ENCODE data around the gene PDE4D. TPM values are rescaled to one million over a fixed set of nuclear protein-coding genes. Genes with fewer than 3 reads are reported as not detected.
"Not testable (repeated sequence)": the region's sequence is repeated elsewhere in the genome, so short reads cannot be mapped to it uniquely, and the experiment has no call there.

PDE4D gene
- total and polyA plus RNA-seq, 11 donors, result 5.2 to 68.3 (median 42.1) TPM

- Histone ChIP-seq H3K4me1 (peaks cover 0 to 4% (median 0%) of the 10 kb centered on the region in 12 donors), H3K36me3 (no peaks in the 10 kb centered on the region), H3K4me3 (peak overlapping the region in 1 of 12 donors; percentile 14), H3K27ac (peak overlapping the region in 8 of 12 donors; percentile 16 to 66 (median 44)), H3K27me3 (peaks cover 0 to 4% (median 0%) of the 10 kb centered on the region in 9 donors), H3K9me3 (no peaks in the 10 kb centered on the region)
- 34 to 45% (median 39%) methylated on average over 2 of the region's 2 CpGs for WGBS, 4 donors
- peak in 1 of 4 donors; percentile 81 for ATAC-seq
- DNase-seq, result no peak
- TF ChIP-seq CTCF (IDR thresholded peaks at IDR 0.05) (no peak), POLR2A (IDR thresholded peaks at IDR 0.05) (no peak)
- intact Hi-C loops (cut with DNase I), result loop anchor here in 7 of 10 donors (5.0 to 10.0 kb wide), 6 partner anchors 115 to 915 kb away; no protein-coding TSS in a partner anchor
Observed at GRCh38 chr5:59789894-59790293, 103.6 kb downstream of the PDE4D start.

GRCh38 chr5:59789197-59789596, 104.3 kb downstream of the PDE4D start:
- Histone ChIP-seq H3K4me1 (peaks cover 0 to 4% (median 0%) of the 10 kb centered on the region in 12 donors), H3K27ac (peak overlapping the region in 2 of 12 donors; percentile 17 to 62), H3K36me3 (no peaks in the 10 kb centered on the region), H3K27me3 (peaks cover 0 to 4% (median 0%) of the 10 kb centered on the region in 9 donors), H3K9me3 (no peaks in the 10 kb centered on the region), H3K4me3 (no peak overlapping the region)
- no peak for ATAC-seq
- intact Hi-C loops (cut with DNase I), result no loop called here
- TF ChIP-seq CTCF (IDR thresholded peaks at IDR 0.05) (no peak), POLR2A (IDR thresholded peaks at IDR 0.05) (no peak)
- WGBS, 4 donors, result 66 to 84% (median 76%) methylated on average over 2 of the region's 2 CpGs
- DNase-seq, result no peak

- Histone ChIP-seq H3K27me3 (peaks cover 0 to 4% (median 0%) of the 10 kb centered on the region in 9 donors), H3K4me3 (no peak overlapping the region), H3K36me3 (no peaks in the 10 kb centered on the region), H3K9me3 (no peaks in the 10 kb centered on the region), H3K4me1 (peaks cover 0 to 4% (median 0%) of the 10 kb centered on the region in 12 donors), H3K27ac (peak overlapping the region in 1 of 12 donors; percentile 17)
- TF ChIP-seq POLR2A (IDR thresholded peaks at IDR 0.05), result no peak
- no peak for TF ChIP-seq CTCF (IDR thresholded peaks at IDR 0.05)
- ATAC-seq (no peak), DNase-seq (no peak)
- 81 to 86% (median 84%) methylated on average over 6 of the region's 6 CpGs for WGBS, 4 donors
- intact Hi-C loops (cut with DNase I), result no loop called here
Observed at GRCh38 chr5:59786334-59786805, 107.2 kb downstream of the PDE4D start.

- no peaks in the 10 kb centered on the region for H3K36me3 ChIP-seq
- 91 to 96% (median 93%) methylated on average over 5 of the region's 5 CpGs for WGBS, 4 donors
Observed at GRCh38 chr5:59785676-59786333, 107.7 kb downstream of the PDE4D start.

GRCh38 chr5:59784708-59785107, 108.8 kb downstream of the PDE4D start:
- H3K4me1 ChIP-seq; H3K36me3 ChIP-seq; H3K27ac ChIP-seq; DNase-seq; ATAC-seq; H3K27me3 ChIP-seq; H3K4me3 ChIP-seq; H3K9me3 ChIP-seq; intact Hi-C loops (cut with DNase I): not testable (repeated sequence)
- 80 to 96% (median 88%) methylated on average over 1 of the region's 1 CpG for WGBS, 4 donors

More at GRCh38 chr5:59785676-59786333, 107.7 kb downstream of the PDE4D start:
- intact Hi-C loops (cut with DNase I), result no loop called here
- ATAC-seq (no peak), DNase-seq (no peak)
- H3K4me1 ChIP-seq, result peaks cover 0 to 4% (median 0%) of the 10 kb centered on the region in 12 donors
- H3K27me3 ChIP-seq, result peaks cover 0 to 4% (median 0%) of the 10 kb centered on the region in 9 donors
- no peak overlapping the region for H3K4me3 ChIP-seq
- no peaks in the 10 kb centered on the region for H3K9me3 ChIP-seq
- H3K27ac ChIP-seq, result peak overlapping the region in 1 of 12 donors; percentile 17
- TF ChIP-seq POLR2A (IDR thresholded peaks at IDR 0.05), result no peak
- TF ChIP-seq CTCF (IDR thresholded peaks at IDR 0.05), result no peak

All from heart left ventricle (tissue), 16 donors.